H9 (cell line): ENCODE measurements around the gene WFIKKN1. TPM values are rescaled to one million over a fixed set of nuclear protein-coding genes. Genes with fewer than 3 reads are reported as not detected.

Source experiments
- DNase-seq: peaks from one replicate; pipeline ENCODE4 v3.0.0-alpha.2; 2017
- H2AFZ ChIP-seq: one replicate; pipeline ENCODE4 v1.6.1; 2013; ENCODE audit warnings: mild to moderate bottlenecking, low read length, control low read depth, moderate library complexity
- H2AK5ac ChIP-seq: 2 replicates; pipeline ENCODE4 v1.6.1; 2013; ENCODE audit warnings: low read length, control low read depth, mixed read lengths; ENCODE audit not compliant: insufficient read length
- H2BK120ac ChIP-seq: one replicate; pipeline ENCODE4 v1.6.1; 2013; ENCODE audit warnings: low read depth, mild to moderate bottlenecking, low read length, control low read depth, inconsistent platforms; ENCODE audit not compliant: poor library complexity, severe bottlenecking
- H2BK12ac ChIP-seq: 2 replicates; pipeline ENCODE4 v1.6.1; 2013; ENCODE audit warnings: low read length, control low read depth, mixed read lengths, low read depth; ENCODE audit not compliant: insufficient read length
- H2BK15ac ChIP-seq: 2 replicates; pipeline ENCODE4 v1.6.1; 2013; ENCODE audit warnings: low read depth, low read length, control low read depth
- H2BK20ac ChIP-seq: one replicate; pipeline ENCODE4 v1.6.1; 2013; ENCODE audit warnings: low read depth, mild to moderate bottlenecking, low read length, control low read depth, inconsistent platforms; ENCODE audit not compliant: poor library complexity, severe bottlenecking
- H2BK5ac ChIP-seq: 2 replicates; pipeline ENCODE4 v1.6.1; 2013; ENCODE audit warnings: low read length, control low read depth, mixed read lengths; ENCODE audit not compliant: insufficient read length
- H3K14ac ChIP-seq: 2 replicates; pipeline ENCODE4 v1.6.1; 2013; ENCODE audit warnings: low read length, control low read depth; ENCODE audit not compliant: insufficient read depth
- H3K18ac ChIP-seq: 2 replicates; pipeline ENCODE4 v1.6.1; 2013; ENCODE audit warnings: low read depth, mild to moderate bottlenecking, mixed read lengths, low read length, control low read depth; ENCODE audit not compliant: insufficient read length
- H3K23ac ChIP-seq: 2 replicates; pipeline ENCODE4 v1.6.1; 2013; ENCODE audit warnings: low read length, control low read depth, mixed read lengths, low read depth; ENCODE audit not compliant: insufficient read length
- H3K23me2 ChIP-seq: 2 replicates; pipeline ENCODE4 v1.6.1; 2013; ENCODE audit warnings: low read depth, mild to moderate bottlenecking, mixed read lengths, low read length, control low read depth; ENCODE audit not compliant: insufficient read length, poor library complexity, severe bottlenecking
- H3K27ac ChIP-seq: 2 replicates; pipeline ENCODE4 v1.5.1; 2013; ENCODE audit warnings: low read length, control low read depth, mixed read lengths, low read depth; ENCODE audit not compliant: insufficient read length
- H3K27me3 ChIP-seq: 2 replicates; pipeline ENCODE4 v1.6.1; 2013; ENCODE audit warnings: low read length, control low read depth, inconsistent platforms; ENCODE audit not compliant: insufficient read depth
- H3K4ac ChIP-seq: 2 replicates; pipeline ENCODE4 v1.6.1; 2013; ENCODE audit warnings: low read depth, mild to moderate bottlenecking, control low read depth, inconsistent platforms, low read length, moderate library complexity
- H3K4me1 ChIP-seq: 2 replicates; pipeline ENCODE4 v1.6.1; 2013; ENCODE audit warnings: low read length, control low read depth, inconsistent platforms; ENCODE audit not compliant: insufficient read depth
- H3K4me2 ChIP-seq: 2 replicates; pipeline ENCODE4 v1.6.1; 2013; ENCODE audit warnings: low read length, control low read depth, mixed read lengths; ENCODE audit not compliant: insufficient read length, insufficient read depth
- H3K56ac ChIP-seq: 2 replicates; pipeline ENCODE4 v1.6.1; 2013; ENCODE audit warnings: low read depth, mild to moderate bottlenecking, mixed read lengths, low read length, control low read depth; ENCODE audit not compliant: insufficient read length
- H3K79me1 ChIP-seq: 2 replicates; pipeline ENCODE4 v1.6.1; 2013; ENCODE audit warnings: low read depth, mild to moderate bottlenecking, moderate library complexity, low read length, control low read depth, inconsistent platforms; ENCODE audit not compliant: insufficient read depth, poor library complexity, severe bottlenecking
- H3K79me2 ChIP-seq: 2 replicates; pipeline ENCODE4 v1.6.1; 2013; ENCODE audit warnings: low read length, control low read depth, inconsistent platforms; ENCODE audit not compliant: insufficient read depth
- H3K9ac ChIP-seq: 2 replicates; pipeline ENCODE4 v1.6.1; 2013; ENCODE audit warnings: low read length, control low read depth, mixed read lengths; ENCODE audit not compliant: insufficient read length; ENCODE audit errors: extremely low read depth
- H3K9me3 ChIP-seq: one replicate; pipeline ENCODE4 v1.6.1; 2013; ENCODE audit warnings: low read depth, low read length, inconsistent platforms; ENCODE audit not compliant: control insufficient read depth
- H3T11ph ChIP-seq: one replicate; pipeline ENCODE4 v1.6.1; 2013; ENCODE audit warnings: mild to moderate bottlenecking, low read length, control low read depth, inconsistent platforms
- H4K20me1 ChIP-seq: one replicate; pipeline ENCODE4 v1.6.1; 2013; ENCODE audit not compliant: control insufficient read depth, insufficient read length, insufficient read depth
- H4K5ac ChIP-seq: 2 replicates; pipeline ENCODE4 v1.6.1; 2013; ENCODE audit warnings: low read depth, mild to moderate bottlenecking, mixed read lengths, low read length, control low read depth; ENCODE audit not compliant: insufficient read length
- H4K8ac ChIP-seq: replicated peaks from 2 replicates; pipeline ENCODE4 v1.6.1; 2013; ENCODE audit warnings: low read length, control low read depth, mixed read lengths, low read depth; ENCODE audit not compliant: insufficient read length
- H4K91ac ChIP-seq: 2 replicates; pipeline ENCODE4 v1.6.1; 2013; ENCODE audit warnings: low read depth, mild to moderate bottlenecking, moderate library complexity, mixed read lengths, low read length, control low read depth; ENCODE audit not compliant: insufficient read length
- H3K27ac Mint-ChIP-seq, 3 experiments: 2 replicates in 2 of 3; 3 replicates in 1 of 3; pipeline ENCODE4 v1.8.0; 2020 to 2021; ENCODE audit warnings: mixed read lengths in 3 of 3, mild to moderate bottlenecking in 1 of 3, moderate library complexity in 1 of 3
- H3K27me3 Mint-ChIP-seq: 2 replicates; pipeline ENCODE4 v1.8.0; 2021; ENCODE audit warnings: low read depth, mild to moderate bottlenecking, moderate library complexity, mixed read lengths
- H3K36me3 Mint-ChIP-seq, 3 experiments: 2 replicates in 2 of 3; 3 replicates in 1 of 3; pipeline ENCODE4 v1.8.0; 2020 to 2021; ENCODE audit warnings: low read depth in 3 of 3, mixed read lengths in 3 of 3; ENCODE audit not compliant: insufficient read depth in 1 of 3
- H3K4me1 Mint-ChIP-seq, 2 experiments: 2 replicates each; pipeline ENCODE4 v1.8.0; 2020; ENCODE audit warnings: mixed read lengths in 2 of 2
- H3K4me3 Mint-ChIP-seq, 2 experiments: 2 replicates in 1 of 2; 3 replicates in 1 of 2; pipeline ENCODE4 v1.8.0; 2020 to 2021; ENCODE audit warnings: mild to moderate bottlenecking in 2 of 2, mixed read lengths in 2 of 2, moderate library complexity in 1 of 2
- H3K9me3 Mint-ChIP-seq, 2 experiments: 2 replicates in 1 of 2; 3 replicates in 1 of 2; pipeline ENCODE4 v1.8.0; 2020; ENCODE audit warnings: mild to moderate bottlenecking in 2 of 2, mixed read lengths in 2 of 2, moderate library complexity in 1 of 2
- WGBS: extraction: QIAGEN DNeasy Blood & Tissue Kit; methylation state at CpG from one replicate; pipeline ENCODE4 v1.1.7; 2013; ENCODE audit warnings: missing lambda C conversion rate, low lambda C conversion rate, mixed read lengths; ENCODE audit not compliant: insufficient read length; ENCODE audit errors: extremely low coverage; 5-methylcytosine and 5-hydroxymethylcytosine counted together
- total RNA-seq: library from RNA; stranded (reverse); gene quantifications from 2 replicates; pipeline ENCODE4 v1.2.1, GENCODE V29; 2021
- TF ChIP-seq, protein P1 (sequence below): fragments of 200-600 bp; sonication (generic); conservative IDR thresholded peaks from 3 replicates; pipeline ENCODE4 v1.8.0; 2021; ENCODE audit warnings: antibody characterized with exemption, mild to moderate bottlenecking

Gene WFIKKN1
- total RNA-seq, 1 experiment from 2014 or later: 8.3 TPM

DNA sequence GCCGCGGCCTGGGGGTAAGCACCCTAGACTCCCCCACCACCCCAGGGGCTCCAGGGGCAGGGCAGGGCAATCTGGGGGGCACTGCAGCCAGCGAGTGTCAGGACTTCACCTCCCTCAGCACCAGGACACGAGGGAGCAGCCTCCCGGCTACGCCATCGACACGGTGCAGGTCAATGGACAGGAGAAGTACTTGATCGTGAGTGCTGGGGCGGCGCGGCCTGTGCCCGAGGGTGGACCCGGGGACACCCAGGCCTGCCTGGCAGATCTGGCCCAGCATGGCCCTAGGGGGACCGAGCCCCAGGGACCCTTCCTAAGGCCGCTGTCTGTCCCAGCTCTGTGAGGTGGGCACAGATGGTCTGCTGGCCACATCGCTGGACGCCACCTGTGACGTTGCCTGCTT lies 41.6 kb downstream of the WFIKKN1 start:
- Histone ChIP-seq H4K91ac (no peak overlapping the region), H3K18ac (no peak overlapping the region), H3K4me2 (no peak overlapping the region), H2BK120ac (no peak overlapping the region), H2AK5ac (no peak overlapping the region), H3K23ac (no peak overlapping the region), H2AFZ (no peak overlapping the region), H3K79me1 (no peaks in the 10 kb centered on the region), H2BK12ac (no peak overlapping the region), H3K14ac (no peak overlapping the region), H3K23me2 (peaks cover 6% of the 10 kb centered on the region), H3K27ac (no peak overlapping the region), H3K79me2 (no peaks in the 10 kb centered on the region; the same call in 1 of the 2 replicates), H3K27me3 (no peaks in the 10 kb centered on the region), H2BK5ac (no peak overlapping the region), H3K9me3 (no peaks in the 10 kb centered on the region), H3K56ac (no peak overlapping the region), H3K4ac (no peak overlapping the region), H4K20me1 (no peaks in the 10 kb centered on the region), H4K8ac (no peak overlapping the region), H3T11ph (no peak overlapping the region), H2BK15ac (no peak overlapping the region), H2BK20ac (no peak overlapping the region), H3K9ac (no peak overlapping the region), H3K4me1 (no peaks in the 10 kb centered on the region), H4K5ac (no peak overlapping the region)
- Mint-ChIP-seq H3K27me3 (peaks cover 3% of the 10 kb centered on the region; the same call in 1 of the 2 replicates), H3K4me3 (no peak overlapping the region), H3K27ac (no peak overlapping the region), H3K9me3 (no peaks in the 10 kb centered on the region), H3K4me1 (peaks cover 13 to 16% of the 10 kb centered on the region in 2 experiments), H3K36me3 (peaks cover 11 to 27% (median 27%) of the 10 kb centered on the region in 3 experiments; a peak in 6 of 7 replicates)
- no CpG with 5 or more reads among the region's 19 CpGs for WGBS
- TF ChIP-seq, protein P1, sequence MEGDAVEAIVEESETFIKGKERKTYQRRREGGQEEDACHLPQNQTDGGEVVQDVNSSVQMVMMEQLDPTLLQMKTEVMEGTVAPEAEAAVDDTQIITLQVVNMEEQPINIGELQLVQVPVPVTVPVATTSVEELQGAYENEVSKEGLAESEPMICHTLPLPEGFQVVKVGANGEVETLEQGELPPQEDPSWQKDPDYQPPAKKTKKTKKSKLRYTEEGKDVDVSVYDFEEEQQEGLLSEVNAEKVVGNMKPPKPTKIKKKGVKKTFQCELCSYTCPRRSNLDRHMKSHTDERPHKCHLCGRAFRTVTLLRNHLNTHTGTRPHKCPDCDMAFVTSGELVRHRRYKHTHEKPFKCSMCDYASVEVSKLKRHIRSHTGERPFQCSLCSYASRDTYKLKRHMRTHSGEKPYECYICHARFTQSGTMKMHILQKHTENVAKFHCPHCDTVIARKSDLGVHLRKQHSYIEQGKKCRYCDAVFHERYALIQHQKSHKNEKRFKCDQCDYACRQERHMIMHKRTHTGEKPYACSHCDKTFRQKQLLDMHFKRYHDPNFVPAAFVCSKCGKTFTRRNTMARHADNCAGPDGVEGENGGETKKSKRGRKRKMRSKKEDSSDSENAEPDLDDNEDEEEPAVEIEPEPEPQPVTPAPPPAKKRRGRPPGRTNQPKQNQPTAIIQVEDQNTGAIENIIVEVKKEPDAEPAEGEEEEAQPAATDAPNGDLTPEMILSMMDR: no peak
- no peak for DNase-seq
